Activated naive CD4-positive, alpha-beta T cell treated with anti-CD3 and anti-CD28 coated beads, Interleukin-2, amount 50 U/mL, for 16 hours (primary cell): Measurements from ENCODE around the gene FAM162A.
"Not testable (repeated sequence)": the region's sequence is repeated elsewhere in the genome, so short reads cannot be mapped to it uniquely, and the experiment has no call there.

Experiments used
- DNase-seq: peaks from one replicate; pipeline ENCODE4 v3.0.0-alpha.2; 2020

The FAM162A gene

DNA sequence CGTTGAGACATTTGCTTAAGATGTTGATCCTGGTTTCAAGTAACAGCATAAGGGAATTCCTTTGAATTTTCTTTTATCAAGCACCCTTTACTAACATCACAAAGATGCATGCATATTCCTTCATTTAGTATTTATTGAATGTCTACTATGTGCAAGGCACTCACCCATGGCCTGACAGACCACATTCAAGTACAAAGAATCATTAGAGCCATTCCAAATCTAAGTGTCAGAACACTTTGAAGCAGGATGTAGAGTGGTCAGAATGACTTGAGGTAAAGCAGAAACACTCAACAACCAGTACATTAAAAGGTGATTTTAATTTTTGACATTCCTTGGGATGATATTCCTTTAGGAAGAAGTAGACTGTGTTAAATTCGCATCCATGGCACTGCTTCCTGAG lies 37.9 kb downstream of the FAM162A start:
- DNase-seq: no peak

DNA sequence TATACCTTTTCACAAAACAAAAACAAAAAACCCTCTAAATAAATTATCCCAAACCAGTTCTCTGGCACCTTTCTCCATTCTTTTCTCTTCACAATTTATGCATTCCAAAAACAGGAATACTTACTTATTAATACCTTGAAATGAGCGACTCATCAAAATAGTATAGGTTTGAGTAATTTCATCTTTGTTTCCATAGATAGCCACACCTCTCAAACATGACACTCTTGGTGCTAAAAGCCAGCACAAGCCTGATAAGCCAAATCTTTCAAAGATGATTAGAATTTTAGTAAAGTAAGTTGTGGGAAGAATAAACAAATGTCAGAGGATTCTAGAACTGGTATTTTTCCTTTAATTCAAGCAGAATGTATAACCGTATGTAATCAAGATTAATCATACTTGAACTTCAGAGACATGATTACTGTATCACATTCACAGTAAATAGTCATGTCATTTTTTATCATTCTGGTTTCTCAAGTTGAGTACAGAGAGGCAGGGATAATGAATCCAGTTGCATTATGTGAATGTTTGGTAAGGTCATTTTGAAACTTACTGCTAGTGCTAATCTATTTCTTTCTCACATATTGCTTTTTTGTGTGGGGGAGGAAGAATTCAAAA lies 44.0 kb downstream of the FAM162A start:
- no peak for DNase-seq

DNA sequence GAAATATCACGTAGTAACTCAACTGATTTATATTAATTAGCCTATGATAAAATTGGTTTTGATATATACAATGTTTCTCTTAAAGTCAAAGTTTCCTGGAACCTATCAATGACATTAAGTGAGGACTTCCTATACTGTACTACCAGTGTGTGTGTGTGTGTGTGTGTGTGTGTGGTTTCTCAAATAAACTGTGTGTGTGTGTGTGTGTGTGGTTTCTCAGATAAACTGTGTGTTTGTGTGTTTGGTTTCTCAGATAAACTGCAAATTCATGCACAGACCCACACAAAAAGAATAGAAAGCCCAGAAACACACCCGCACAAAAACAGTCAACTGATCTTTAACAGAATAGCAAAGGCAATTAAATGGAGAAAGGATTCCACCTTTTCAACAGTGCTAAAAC lies 46.4 kb downstream of the FAM162A start:
- no peak for DNase-seq

GRCh38 chr3:122435950-122436349 lies 52.0 kb downstream of the FAM162A start:
- no peak for DNase-seq

GRCh38 chr3:122443090-122443489 lies 59.1 kb downstream of the FAM162A start:
- DNase-seq: no peak

DNA sequence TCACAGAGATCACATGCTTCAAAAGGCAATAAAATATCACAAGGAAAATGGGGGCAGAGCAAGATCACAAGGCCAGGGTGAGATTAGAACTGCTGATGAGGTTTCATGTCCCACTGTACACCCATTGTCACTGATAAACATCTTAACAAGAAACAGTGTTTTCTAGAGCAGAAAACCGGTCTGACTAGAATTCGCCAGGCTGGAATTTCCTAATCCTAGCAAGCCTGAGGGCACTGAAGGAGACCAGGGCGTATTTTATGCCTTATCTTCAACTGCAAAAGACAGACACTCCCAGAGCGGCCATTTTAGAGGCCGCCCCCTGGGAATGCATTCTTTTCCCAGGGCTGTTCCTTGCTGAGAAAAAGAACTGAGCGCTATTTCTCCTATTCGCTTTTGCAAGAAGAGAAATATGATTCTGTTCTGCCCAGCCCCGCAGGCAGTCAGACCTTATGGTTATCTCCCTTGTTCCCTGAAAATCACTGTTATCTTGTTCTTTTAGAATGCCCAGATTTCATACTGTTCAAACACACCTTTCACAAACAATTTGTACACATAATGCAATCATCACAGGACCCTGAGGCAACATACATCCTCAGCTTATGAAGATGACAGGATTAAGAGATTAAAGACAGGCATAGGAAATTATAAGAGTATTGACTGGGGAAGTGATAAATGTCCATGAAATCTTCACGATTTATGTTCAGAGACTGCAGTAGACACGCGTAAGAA lies 59.9 kb downstream of the FAM162A start:
- not testable (repeated sequence) for DNase-seq

- not testable (repeated sequence) for DNase-seq
Measured at GRCh38 chr3:122444491-122444887, 60.5 kb downstream of the FAM162A start.

DNA sequence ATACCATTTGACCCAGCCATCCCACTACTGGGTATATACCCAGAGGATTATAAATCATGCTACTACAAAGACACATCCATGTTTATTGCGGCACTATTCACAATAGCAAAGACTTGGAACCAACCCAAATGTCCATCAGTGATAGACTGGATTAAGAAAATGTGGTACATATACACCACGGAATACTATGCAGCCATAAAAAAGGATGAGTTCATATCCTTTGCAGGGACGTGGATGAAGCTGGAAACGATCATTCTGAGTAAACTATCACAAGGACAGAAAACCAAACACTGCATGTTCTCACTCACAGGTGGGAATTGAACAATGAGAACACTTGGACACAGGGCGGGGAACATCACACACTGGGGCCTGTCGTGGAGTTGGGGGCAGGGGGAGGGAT lies 64.2 kb downstream of the FAM162A start:
- not testable (repeated sequence) for DNase-seq

DNA sequence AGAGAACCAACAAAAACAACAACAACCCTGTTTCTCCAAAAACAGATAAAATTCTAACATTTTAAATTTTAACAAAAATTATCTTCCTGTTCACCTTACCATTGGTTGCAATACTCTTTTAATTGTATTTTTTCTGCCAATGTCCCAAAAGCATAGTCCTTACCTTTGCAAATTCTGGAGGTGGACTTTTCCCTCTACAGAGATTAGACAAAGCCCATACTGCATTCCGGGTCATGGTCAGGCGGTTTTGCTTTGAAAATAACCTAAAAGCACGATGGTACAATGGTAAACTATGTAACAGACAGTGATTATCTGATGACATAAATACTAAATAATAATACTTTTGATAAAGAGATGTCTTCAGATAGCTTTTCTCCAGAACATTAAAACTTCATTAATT lies 67.4 kb downstream of the FAM162A start:
- DNase-seq: no peak

DNA sequence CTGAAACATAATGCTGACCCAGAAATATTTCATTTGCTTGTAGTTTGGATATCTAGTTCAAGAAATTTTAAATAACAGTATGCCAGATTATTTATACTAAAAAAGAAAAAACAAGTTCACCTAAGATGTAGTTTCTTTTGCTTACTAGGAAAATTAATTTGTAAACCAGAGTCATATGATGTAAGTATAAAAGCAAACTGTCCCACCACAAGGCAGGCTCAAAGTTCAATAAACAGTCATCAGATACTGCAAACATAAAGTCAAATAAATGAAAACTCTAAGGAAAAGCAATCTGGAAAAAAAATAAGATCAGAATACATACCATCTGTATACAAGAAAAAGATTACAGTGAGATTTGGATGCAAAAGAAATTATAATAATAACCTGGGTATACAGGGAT lies 72.1 kb downstream of the FAM162A start:
- DNase-seq: no peak

GRCh38 chr3:122457706-122458105 lies 73.7 kb downstream of the FAM162A start:
- no peak for DNase-seq

GRCh38 chr3:122458992-122459391 lies 75.0 kb downstream of the FAM162A start:
- DNase-seq: no peak

DNA sequence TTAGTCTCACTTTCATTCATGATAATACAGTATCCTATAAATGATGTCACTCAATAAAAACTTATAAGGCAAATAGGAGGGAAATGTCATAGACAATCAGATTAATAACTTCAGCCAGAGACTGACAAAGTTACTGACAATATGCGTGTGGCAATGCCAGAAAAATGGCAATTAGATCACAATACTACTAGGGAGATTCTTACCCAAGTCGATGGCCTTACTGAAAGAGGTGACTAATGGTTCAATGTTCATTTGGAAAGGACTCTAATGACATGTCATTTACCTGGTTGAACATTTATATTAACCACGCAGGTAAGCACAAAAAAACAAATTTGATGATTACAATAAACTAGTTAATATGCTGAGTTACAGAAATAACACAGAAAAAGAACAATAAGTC lies 77.8 kb downstream of the FAM162A start:
- DNase-seq: no peak
